DND-41 (cell line): Measurements from ENCODE around the gene B4GALT5.

Source experiments
- CTCF ChIP-seq: IDR thresholded peaks from 2 replicates; pipeline ENCODE4 v1.5.1; 2012; ENCODE audit warnings: borderline replicate concordance, low read length, moderate library complexity, mild to moderate bottlenecking; ENCODE audit not compliant: poor library complexity, severe bottlenecking; ENCODE audit errors: extremely low read depth
- EZH2 ChIP-seq: IDR thresholded peaks from 3 replicates; pipeline ENCODE4 v1.6.1; 2012; ENCODE audit warnings: borderline replicate concordance, low read depth, mild to moderate bottlenecking, moderate library complexity, low read length, inconsistent platforms; ENCODE audit not compliant: severe bottlenecking

GRCh38 chr20:49669601-49670189 is 44.0 kb downstream of the B4GALT5 start:
- no peak for TF ChIP-seq CTCF
- TF ChIP-seq EZH2: no peak
